H1 (cell line): ENCODE results near the gene PGAM5. TPM values are rescaled to one million over a fixed set of nuclear protein-coding genes. Genes with fewer than 3 reads are reported as not detected.

Experiments
- ZNF274 ChIP-seq: IDR thresholded peaks from 2 replicates; pipeline ENCODE4 v1.7.0; 2012; ENCODE audit warnings: low read length, borderline replicate concordance; ENCODE audit errors: extremely low read depth
- polyA plus RNA-seq, 7 experiments: library from polyadenylated mRNA; depleted of rRNA in 3 of 7; stranded (reverse) in 5 of 7; unstranded in 2 of 7; fragments of >200 nt in 5 of 7; fragments of 200-250 nt in 2 of 7; gene quantifications; 1 replicate in 5 of 7; 2 replicates in 1 of 7; 4 replicates in 1 of 7; pipeline versions ENCODE4 v1.2.1 to v1.2.3, GENCODE V29; 2011 to 2013; ENCODE audit warnings: missing spikeins in 2 of 7, mixed read lengths in 2 of 7
- total RNA-seq: library from RNA; stranded (reverse); fragmentation: NEBNext Ultra II Directional; extraction: Animal tissue kit (Norgen Biotek cat#: 25700); gene quantifications from 2 replicates; pipeline ENCODE4 v1.2.1, GENCODE V29; 2021

PGAM5 gene
- total and polyA plus RNA-seq, 2 of the 8 experiments (the other 6 are each of a cell fraction or from before 2014, with no cell fraction given), result 66.4 to 84.0 TPM

DNA sequence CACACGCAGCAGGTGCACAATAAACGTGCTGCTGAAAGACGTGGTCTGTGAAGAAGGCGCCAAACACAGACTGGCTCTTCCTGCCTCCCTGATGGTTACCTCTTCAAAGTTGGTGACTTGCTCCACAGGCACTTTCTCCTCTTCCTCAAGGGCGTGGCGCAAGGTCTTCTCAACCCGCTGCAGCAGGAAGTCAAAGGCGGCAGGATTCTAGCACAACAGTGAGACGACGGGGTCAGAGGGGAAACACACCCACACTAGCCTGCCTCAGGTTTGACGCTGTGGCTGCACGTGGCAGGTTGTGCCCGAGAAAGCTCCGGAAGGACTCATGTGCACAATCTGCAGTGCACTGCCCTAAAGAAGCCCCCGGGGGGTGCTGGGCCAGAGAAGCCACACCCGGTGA lies 38.5 kb upstream of the PGAM5 start (continued):
- TF ChIP-seq ZNF274, result no peak
